ENCODE measurements around the gene ACP2. TPM values are rescaled to one million over a fixed set of nuclear protein-coding genes. Genes with fewer than 3 reads are reported as not detected.
A peak's percentile ranks its signal among the peaks of the same experiment; 100 is the strongest.

The ACP2 gene
- 11.5 TPM for total RNA-seq

GRCh38 chr11:47248664-47249377, at the start of gene ACP2:
TSS of gene ACP2 (minus strand) at chr11:47248814. CDS start at chr11:47248789, 25 bp downstream.
- Histone ChIP-seq H3K27ac (ENCODE audit: low read depth, low read length) (peak within 1 kb of the TSS; percentile 89), H3K9ac (ENCODE audit: low read depth in 1 of 3, low read length in 3 of 3) (peak within 1 kb of the TSS; percentile 90 to 97 (median 93)), H3K9me3 (ENCODE audit: control insufficient read depth in 3 of 3, low read length in 3 of 3) (no peaks in the 10 kb centered on the region), H3K36me3 (ENCODE audit: control insufficient read depth in 3 of 3, insufficient read depth in 3 of 3, low read length in 3 of 3) (peaks cover 27 to 29% (median 27%) of the 10 kb centered on the region in 3 donors), H3K4me3 (ENCODE audit: low read length in 3 of 3) (peak within 1 kb of the TSS; percentile 92 to 100 (median 100)), H3K4me1 (ENCODE audit: control insufficient read depth in 3 of 3, insufficient read depth in 3 of 3, low read length in 3 of 3) (peaks cover 30 to 39% (median 31%) of the 10 kb centered on the region in 3 donors), H3K27me3 (ENCODE audit: control insufficient read depth in 3 of 3, insufficient read depth in 3 of 3, low read length in 3 of 3) (no peaks in the 10 kb centered on the region)

- no peaks in the 10 kb centered on the region for H3K27me3 ChIP-seq (ENCODE audit: control insufficient read depth in 3 of 3, insufficient read depth in 3 of 3, low read length in 3 of 3)
- H3K27ac ChIP-seq (ENCODE audit: low read depth, low read length), result no peak overlapping the region
- H3K9ac ChIP-seq (ENCODE audit: low read depth in 1 of 3, low read length in 3 of 3), result no peak overlapping the region
- peaks cover 56 to 72% (median 65%) of the 10 kb centered on the region in 3 donors for H3K36me3 ChIP-seq (ENCODE audit: control insufficient read depth in 3 of 3, insufficient read depth in 3 of 3, low read length in 3 of 3)
- H3K4me3 ChIP-seq (ENCODE audit: low read length in 3 of 3), result no peak overlapping the region
- H3K9me3 ChIP-seq (ENCODE audit: control insufficient read depth in 3 of 3, low read length in 3 of 3), result peaks cover 0 to 8% (median 0%) of the 10 kb centered on the region in 3 donors
- no peaks in the 10 kb centered on the region for H3K4me1 ChIP-seq (ENCODE audit: control insufficient read depth in 3 of 3, insufficient read depth in 3 of 3, low read length in 3 of 3)
These were observed 47.4 kb upstream of the ACP2 start for GRCh38 chr11:47296045-47296444.

- H3K4me3 ChIP-seq (ENCODE audit: low read length in 3 of 3), result no peak overlapping the region
- no peak overlapping the region for H3K9ac ChIP-seq (ENCODE audit: low read depth in 1 of 3, low read length in 3 of 3)
- H3K36me3 ChIP-seq (ENCODE audit: control insufficient read depth in 3 of 3, insufficient read depth in 3 of 3, low read length in 3 of 3), result peaks cover 63 to 76% (median 72%) of the 10 kb centered on the region in 3 donors
- peaks cover 0 to 8% (median 0%) of the 10 kb centered on the region in 3 donors for H3K9me3 ChIP-seq (ENCODE audit: control insufficient read depth in 3 of 3, low read length in 3 of 3)
- no peaks in the 10 kb centered on the region for H3K27me3 ChIP-seq (ENCODE audit: control insufficient read depth in 3 of 3, insufficient read depth in 3 of 3, low read length in 3 of 3)
- H3K27ac ChIP-seq (ENCODE audit: low read depth, low read length), result no peak overlapping the region
- H3K4me1 ChIP-seq (ENCODE audit: control insufficient read depth in 3 of 3, insufficient read depth in 3 of 3, low read length in 3 of 3), result no peaks in the 10 kb centered on the region
These were observed 46.8 kb upstream of the ACP2 start for GRCh38 chr11:47295385-47295784.

GRCh38 chr11:47289856-47290255, 41.2 kb upstream of the ACP2 start:
- Histone ChIP-seq H3K9me3 (ENCODE audit: control insufficient read depth in 3 of 3, low read length in 3 of 3) (no peaks in the 10 kb centered on the region), H3K4me1 (ENCODE audit: control insufficient read depth in 3 of 3, insufficient read depth in 3 of 3, low read length in 3 of 3) (peaks cover 8 to 18% (median 16%) of the 10 kb centered on the region in 3 donors), H3K36me3 (ENCODE audit: control insufficient read depth in 3 of 3, insufficient read depth in 3 of 3, low read length in 3 of 3) (peaks cover 71 to 79% (median 74%) of the 10 kb centered on the region in 3 donors), H3K9ac (ENCODE audit: low read depth in 1 of 3, low read length in 3 of 3) (no peak overlapping the region), H3K4me3 (ENCODE audit: low read length in 3 of 3) (no peak overlapping the region), H3K27ac (ENCODE audit: low read depth, low read length) (no peak overlapping the region), H3K27me3 (ENCODE audit: control insufficient read depth in 3 of 3, insufficient read depth in 3 of 3, low read length in 3 of 3) (no peaks in the 10 kb centered on the region)

GRCh38 chr11:47288066-47288465, 39.5 kb upstream of the ACP2 start:
- peak overlapping the region; percentile 68 for H3K27ac ChIP-seq (ENCODE audit: low read depth, low read length)
- H3K4me3 ChIP-seq (ENCODE audit: low read length in 3 of 3), result no peak overlapping the region
- no peaks in the 10 kb centered on the region for H3K9me3 ChIP-seq (ENCODE audit: control insufficient read depth in 3 of 3, low read length in 3 of 3)
- H3K9ac ChIP-seq (ENCODE audit: low read depth in 1 of 3, low read length in 3 of 3), result no peak overlapping the region
- peaks cover 8 to 18% (median 16%) of the 10 kb centered on the region in 3 donors for H3K4me1 ChIP-seq (ENCODE audit: control insufficient read depth in 3 of 3, insufficient read depth in 3 of 3, low read length in 3 of 3)
- H3K36me3 ChIP-seq (ENCODE audit: control insufficient read depth in 3 of 3, insufficient read depth in 3 of 3, low read length in 3 of 3), result peaks cover 79 to 83% (median 80%) of the 10 kb centered on the region in 3 donors
- H3K27me3 ChIP-seq (ENCODE audit: control insufficient read depth in 3 of 3, insufficient read depth in 3 of 3, low read length in 3 of 3), result no peaks in the 10 kb centered on the region

- Histone ChIP-seq H3K4me3 (ENCODE audit: low read length in 3 of 3) (no peak overlapping the region), H3K9ac (ENCODE audit: low read depth in 1 of 3, low read length in 3 of 3) (no peak overlapping the region), H3K9me3 (ENCODE audit: control insufficient read depth in 3 of 3, low read length in 3 of 3) (no peaks in the 10 kb centered on the region), H3K27ac (ENCODE audit: low read depth, low read length) (no peak overlapping the region), H3K27me3 (ENCODE audit: control insufficient read depth in 3 of 3, insufficient read depth in 3 of 3, low read length in 3 of 3) (no peaks in the 10 kb centered on the region), H3K36me3 (ENCODE audit: control insufficient read depth in 3 of 3, insufficient read depth in 3 of 3, low read length in 3 of 3) (peaks cover 76 to 80% (median 78%) of the 10 kb centered on the region in 3 donors), H3K4me1 (ENCODE audit: control insufficient read depth in 3 of 3, insufficient read depth in 3 of 3, low read length in 3 of 3) (peaks cover 8 to 18% (median 16%) of the 10 kb centered on the region in 3 donors)
These were observed 37.6 kb upstream of the ACP2 start for GRCh38 chr11:47285969-47286770.

- Histone ChIP-seq H3K4me1 (ENCODE audit: control insufficient read depth in 3 of 3, insufficient read depth in 3 of 3, low read length in 3 of 3) (peaks cover 8 to 18% (median 13%) of the 10 kb centered on the region in 3 donors), H3K36me3 (ENCODE audit: control insufficient read depth in 3 of 3, insufficient read depth in 3 of 3, low read length in 3 of 3) (peaks cover 67 to 75% (median 70%) of the 10 kb centered on the region in 3 donors), H3K27me3 (ENCODE audit: control insufficient read depth in 3 of 3, insufficient read depth in 3 of 3, low read length in 3 of 3) (no peaks in the 10 kb centered on the region), H3K27ac (ENCODE audit: low read depth, low read length) (no peak overlapping the region), H3K4me3 (ENCODE audit: low read length in 3 of 3) (no peak overlapping the region), H3K9ac (ENCODE audit: low read depth in 1 of 3, low read length in 3 of 3) (no peak overlapping the region), H3K9me3 (ENCODE audit: control insufficient read depth in 3 of 3, low read length in 3 of 3) (no peaks in the 10 kb centered on the region)
These were observed 35.5 kb upstream of the ACP2 start for GRCh38 chr11:47284151-47284550.

- Histone ChIP-seq H3K27me3 (ENCODE audit: control insufficient read depth in 3 of 3, insufficient read depth in 3 of 3, low read length in 3 of 3) (no peaks in the 10 kb centered on the region), H3K9me3 (ENCODE audit: control insufficient read depth in 3 of 3, low read length in 3 of 3) (no peaks in the 10 kb centered on the region), H3K27ac (ENCODE audit: low read depth, low read length) (no peak overlapping the region), H3K9ac (ENCODE audit: low read depth in 1 of 3, low read length in 3 of 3) (no peak overlapping the region), H3K4me3 (ENCODE audit: low read length in 3 of 3) (no peak overlapping the region), H3K36me3 (ENCODE audit: control insufficient read depth in 3 of 3, insufficient read depth in 3 of 3, low read length in 3 of 3) (peaks cover 70 to 79% (median 75%) of the 10 kb centered on the region in 3 donors), H3K4me1 (ENCODE audit: control insufficient read depth in 3 of 3, insufficient read depth in 3 of 3, low read length in 3 of 3) (peaks cover 0 to 2% (median 0%) of the 10 kb centered on the region in 3 donors)
These were observed 33.8 kb upstream of the ACP2 start for GRCh38 chr11:47282462-47282861.

GRCh38 chr11:47280860-47281259, 32.2 kb upstream of the ACP2 start:
- H3K9ac ChIP-seq (ENCODE audit: low read depth in 1 of 3, low read length in 3 of 3), result no peak overlapping the region
- no peak overlapping the region for H3K27ac ChIP-seq (ENCODE audit: low read depth, low read length)
- H3K27me3 ChIP-seq (ENCODE audit: control insufficient read depth in 3 of 3, insufficient read depth in 3 of 3, low read length in 3 of 3), result no peaks in the 10 kb centered on the region
- H3K4me1 ChIP-seq (ENCODE audit: control insufficient read depth in 3 of 3, insufficient read depth in 3 of 3, low read length in 3 of 3), result no peaks in the 10 kb centered on the region
- H3K9me3 ChIP-seq (ENCODE audit: control insufficient read depth in 3 of 3, low read length in 3 of 3), result no peaks in the 10 kb centered on the region
- no peak overlapping the region for H3K4me3 ChIP-seq (ENCODE audit: low read length in 3 of 3)
- H3K36me3 ChIP-seq (ENCODE audit: control insufficient read depth in 3 of 3, insufficient read depth in 3 of 3, low read length in 3 of 3), result peaks cover 76 to 81% (median 80%) of the 10 kb centered on the region in 3 donors

- Histone ChIP-seq H3K36me3 (ENCODE audit: control insufficient read depth in 3 of 3, insufficient read depth in 3 of 3, low read length in 3 of 3) (peaks cover 73 to 80% (median 80%) of the 10 kb centered on the region in 3 donors), H3K27me3 (ENCODE audit: control insufficient read depth in 3 of 3, insufficient read depth in 3 of 3, low read length in 3 of 3) (no peaks in the 10 kb centered on the region), H3K4me1 (ENCODE audit: control insufficient read depth in 3 of 3, insufficient read depth in 3 of 3, low read length in 3 of 3) (no peaks in the 10 kb centered on the region), H3K9ac (ENCODE audit: low read depth in 1 of 3, low read length in 3 of 3) (no peak overlapping the region), H3K27ac (ENCODE audit: low read depth, low read length) (no peak overlapping the region), H3K4me3 (ENCODE audit: low read length in 3 of 3) (no peak overlapping the region), H3K9me3 (ENCODE audit: control insufficient read depth in 3 of 3, low read length in 3 of 3) (no peaks in the 10 kb centered on the region)
These were observed 31.5 kb upstream of the ACP2 start for GRCh38 chr11:47280099-47280498.
